A549 (cell line): Measurements from ENCODE around the gene GTF3C1.

Experiments
- CBX2 ChIP-seq: fragments of 200-600 bp; sonication (generic); IDR thresholded peaks from 2 replicates; pipeline ENCODE4 v1.6.1; 2016; ENCODE audit warnings: low read depth, mild to moderate bottlenecking, borderline replicate concordance
- CTCF ChIP-seq: fragments of >200 bp; sonication (Bioruptor Twin); formaldehyde crosslinking; IDR thresholded peaks from 3 replicates; pipeline ENCODE4 v1.5.1; 2016
- EP300 ChIP-seq, 2 experiments: fragments of >200 bp; sonication (Bioruptor Twin); formaldehyde crosslinking; IDR thresholded peaks; 2 replicates in 1 of 2; 3 replicates in 1 of 2; pipeline ENCODE4 v1.6.1; 2016 to 2017
- ESRRA ChIP-seq: fragments of 150-350 bp; IDR thresholded peaks from 2 replicates; pipeline ENCODE4 v1.6.1; 2014; ENCODE audit warnings: mild to moderate bottlenecking, low read length, borderline replicate concordance
- MYC ChIP-seq: IDR thresholded peaks from 2 replicates; pipeline ENCODE4 v1.6.1; 2012; ENCODE audit warnings: mild to moderate bottlenecking, inconsistent platforms, low read length, improper control_type of control experiment, borderline replicate concordance
- PHF8 ChIP-seq: fragments of 200-600 bp; sonication (generic); IDR thresholded peaks from 2 replicates; pipeline ENCODE4 v1.6.1; 2016; ENCODE audit warnings: low read depth, mild to moderate bottlenecking, antibody characterized with exemption, moderate library complexity, borderline replicate concordance
- POLR2A ChIP-seq: IDR thresholded peaks from 2 replicates; pipeline ENCODE4 v1.6.1; 2012; ENCODE audit warnings: mild to moderate bottlenecking, low read length
- REST ChIP-seq: fragments of 200-600 bp; sonication (generic); IDR thresholded peaks from 2 replicates; pipeline ENCODE4 v1.6.1; 2016; ENCODE audit warnings: antibody characterized with exemption, mild to moderate bottlenecking, moderate library complexity
- RFX5 ChIP-seq: fragments of 450-650 bp; IDR thresholded peaks from 2 replicates; pipeline ENCODE4 v1.7.1; 2014; ENCODE audit warnings: antibody characterized with exemption, mild to moderate bottlenecking, moderate library complexity
- TF ChIP-seq, protein P1 (sequence below): IDR thresholded peaks from 2 replicates; pipeline ENCODE4 v1.6.1; 2012
- TF ChIP-seq, protein P2 (sequence below): IDR thresholded peaks from 2 replicates; pipeline ENCODE4 v1.6.1; 2012; ENCODE audit warnings: low read depth, borderline replicate concordance

DNA sequence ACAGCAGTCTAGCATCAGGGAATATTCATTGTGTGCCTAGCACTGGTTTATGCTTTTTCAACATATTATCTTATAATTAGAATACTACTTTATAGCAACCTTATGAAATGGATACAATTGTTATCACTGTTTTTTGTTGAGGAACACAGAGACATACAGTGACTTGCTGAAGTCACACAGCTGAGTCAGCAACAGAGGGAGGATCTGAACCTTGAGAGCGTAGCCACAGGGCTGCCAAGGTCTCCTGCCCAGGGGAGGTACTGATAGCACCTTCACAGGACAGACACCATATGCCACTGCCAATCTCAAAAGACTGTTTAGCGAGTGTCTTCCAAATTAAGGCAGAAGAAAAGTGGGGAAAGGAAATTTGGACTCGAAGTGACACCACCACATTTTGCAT is 63.0 kb downstream of the GTF3C1 start:
- no peak for TF ChIP-seq PHF8
- no peak for TF ChIP-seq CTCF
- no peak for TF ChIP-seq EP300 (IDR thresholded peaks at IDR 0.05)
- TF ChIP-seq REST = no peak
- TF ChIP-seq, protein P1, sequence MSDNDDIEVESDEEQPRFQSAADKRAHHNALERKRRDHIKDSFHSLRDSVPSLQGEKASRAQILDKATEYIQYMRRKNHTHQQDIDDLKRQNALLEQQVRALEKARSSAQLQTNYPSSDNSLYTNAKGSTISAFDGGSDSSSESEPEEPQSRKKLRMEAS = no peak
- TF ChIP-seq POLR2A = no peak
- no peak for TF ChIP-seq ESRRA
- TF ChIP-seq RFX5 = no peak
- no peak for TF ChIP-seq CBX2
- TF ChIP-seq MYC = no peak
- TF ChIP-seq, protein P2, sequence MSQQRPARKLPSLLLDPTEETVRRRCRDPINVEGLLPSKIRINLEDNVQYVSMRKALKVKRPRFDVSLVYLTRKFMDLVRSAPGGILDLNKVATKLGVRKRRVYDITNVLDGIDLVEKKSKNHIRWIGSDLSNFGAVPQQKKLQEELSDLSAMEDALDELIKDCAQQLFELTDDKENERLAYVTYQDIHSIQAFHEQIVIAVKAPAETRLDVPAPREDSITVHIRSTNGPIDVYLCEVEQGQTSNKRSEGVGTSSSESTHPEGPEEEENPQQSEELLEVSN = no peak
